ENCODE measurements around the gene SERINC1. TPM values are rescaled to one million over a fixed set of nuclear protein-coding genes. Genes with fewer than 3 reads are reported as not detected.

Gene SERINC1
- total and polyA plus RNA-seq, 2 of the 4 experiments (the other 2 are of a cell fraction) = 79.8 to 123 TPM

DNA sequence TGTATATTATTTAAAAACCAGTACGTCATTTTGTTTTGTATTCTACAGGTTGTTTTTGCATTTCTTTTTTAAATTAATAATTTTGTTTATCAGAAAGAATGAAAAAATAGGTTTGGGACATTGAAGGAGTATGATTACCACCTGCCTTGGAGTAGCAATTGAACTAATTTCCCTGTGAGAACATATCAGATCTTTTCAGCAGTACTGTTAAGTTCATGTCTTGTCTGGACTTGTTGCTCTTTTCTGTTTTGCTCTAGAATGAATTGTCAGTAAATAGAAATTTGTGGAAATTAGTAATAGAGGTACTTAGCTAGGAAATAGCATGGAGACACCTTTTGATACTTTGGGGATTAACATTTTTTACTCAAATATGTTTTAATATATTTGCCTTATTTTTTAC lies 47.9 kb downstream of the SERINC1 start:
- Histone ChIP-seq H2AK9ac (replicated peaks; ENCODE audit: low read depth, low read length, poor library complexity) (no peak overlapping the region), H4K20me1 (ENCODE audit: insufficient read depth, low read length) (no peaks in the 10 kb centered on the region), H3K4me1 (ENCODE audit: control insufficient read depth, insufficient read depth, low read length) (0 out of 2 replicates have a peak, but pooled peaks cover 2% of the 10 kb centered on the region), H2BK120ac (ENCODE audit: low read depth, low read length) (no peak overlapping the region), H2BK5ac (ENCODE audit: low read depth, low read length, poor library complexity, severe bottlenecking) (no peak overlapping the region), H3K36me3 (ENCODE audit: control insufficient read depth, insufficient read depth, low read length) (peaks cover 6% of the 10 kb centered on the region), H2BK15ac (ENCODE audit: low read depth, low read length) (no peak overlapping the region), H4K5ac (ENCODE audit: low read depth, low read length) (no peak overlapping the region), H3K27me3 (ENCODE audit: control insufficient read depth, insufficient read depth, low read length) (no peaks in the 10 kb centered on the region), H4K91ac (ENCODE audit: insufficient read depth, low read depth, low read length) (no peak overlapping the region), H2AFZ (replicated peaks; ENCODE audit: low read length, poor library complexity) (no peak overlapping the region), H3K79me1 (ENCODE audit: low read depth in 1 of 2, low read length in 2 of 2) (peaks cover 0 to 3% of the 10 kb centered on the region in 2 experiments; a peak in 1 of 4 replicates), H3K27ac (ENCODE audit: insufficient read depth, low read length) (no peak overlapping the region), H3K18ac (ENCODE audit: low read depth, low read length) (no peak overlapping the region), H2AK5ac (ENCODE audit: low read depth, low read length) (no peak overlapping the region), H3K9me1 (ENCODE audit: insufficient read depth, low read length) (no peaks in the 10 kb centered on the region), H4K8ac (ENCODE audit: low read depth in 2 of 2, low read length in 2 of 2) (no peak overlapping the region), H3K9me3 (ENCODE audit: control insufficient read depth, insufficient read depth, low read length) (no peaks in the 10 kb centered on the region), H2BK20ac (ENCODE audit: low read depth, low read length) (no peak overlapping the region), H3K4me3 (ENCODE audit: insufficient read depth, low read depth, low read length) (no peak overlapping the region), H3K14ac (replicated peaks; ENCODE audit: low read depth, low read length) (no peak overlapping the region), H3K23ac (ENCODE audit: low read depth, low read length) (no peak overlapping the region), H3K4me2 (ENCODE audit: low read depth, low read length) (no peak overlapping the region), H3K4ac (ENCODE audit: low read depth, low read length) (no peak overlapping the region), H3K9ac (ENCODE audit: low read depth, low read length) (no peak overlapping the region), H3K56ac (ENCODE audit: extremely low read depth, insufficient read depth, low read length) (no peak overlapping the region)
- ChIA-PET CTCF (interaction anchor here (0.9 to 1.5 kb wide), 2 partner anchors 19 to 69 kb away, joined by 3 to 4 read pairs; no protein-coding TSS in a partner anchor), POLR2A (ENCODE audit: unreplicated experiment) (no interaction called here)
- dilution Hi-C loops (cut with HindIII; ENCODE audit: low sequenced_read_pairs, unreplicated experiment) = no loop called here
- no TSS peak for BruUV-seq (replicated peaks)
- intact Hi-C loops (cut with micrococcal nuclease) = no loop called here
- ATAC-seq (ENCODE audit: low read depth) (no peak), DNase-seq (no peak)
- 80% methylated on average over 1 of the region's 1 CpG; no CpG with 5 or more reads in 1 of the 2 experiments for WGBS, 2 experiments (ENCODE audit: extremely low coverage in 2 of 2, insufficient read length in 1 of 2)
- in situ Hi-C loops (cut with MboI; ENCODE audit: low sequenced_read_pairs) = no loop called here
- TF ChIP-seq MXI1 (IDR thresholded peaks at IDR 0.05; ENCODE audit: borderline replicate concordance, low read depth, low read length) = no peak
- no peak for TF ChIP-seq ELK1 (IDR thresholded peaks at IDR 0.05; ENCODE audit: borderline replicate concordance, low read depth, low read length)
- no peak for TF ChIP-seq RFX5 (IDR thresholded peaks at IDR 0.05; ENCODE audit: low read depth, low read length)
- no peak for TF ChIP-seq MAFK (IDR thresholded peaks at IDR 0.05; ENCODE audit: low read depth, low read length)
- no peak for TF ChIP-seq NFE2L2 (IDR thresholded peaks at IDR 0.05; ENCODE audit: low read depth, low read length)
- TF ChIP-seq CHD1 (IDR thresholded peaks at IDR 0.05; ENCODE audit: low read depth, low read length) = no peak
- TF ChIP-seq RCOR1 (IDR thresholded peaks at IDR 0.05; ENCODE audit: insufficient replicate concordance, low read length) = no peak
- no peak for TF ChIP-seq USF2 (IDR thresholded peaks at IDR 0.05; ENCODE audit: low read depth, low read length)
- TF ChIP-seq BHLHE40 (IDR thresholded peaks at IDR 0.05; ENCODE audit: low read depth, low read length) = no peak
- TF ChIP-seq SMC3 (IDR thresholded peaks at IDR 0.05; ENCODE audit: low read depth, low read length) = no peak
- TF ChIP-seq POLR2A (IDR thresholded peaks at IDR 0.05; ENCODE audit: low read depth, low read length) = no peak
